ENCODE results near the gene TRIP11.
"Not testable (repeated sequence)": the region's sequence is repeated elsewhere in the genome, so short reads cannot be mapped to it uniquely, and the experiment has no call there.

The TRIP11 gene

DNA sequence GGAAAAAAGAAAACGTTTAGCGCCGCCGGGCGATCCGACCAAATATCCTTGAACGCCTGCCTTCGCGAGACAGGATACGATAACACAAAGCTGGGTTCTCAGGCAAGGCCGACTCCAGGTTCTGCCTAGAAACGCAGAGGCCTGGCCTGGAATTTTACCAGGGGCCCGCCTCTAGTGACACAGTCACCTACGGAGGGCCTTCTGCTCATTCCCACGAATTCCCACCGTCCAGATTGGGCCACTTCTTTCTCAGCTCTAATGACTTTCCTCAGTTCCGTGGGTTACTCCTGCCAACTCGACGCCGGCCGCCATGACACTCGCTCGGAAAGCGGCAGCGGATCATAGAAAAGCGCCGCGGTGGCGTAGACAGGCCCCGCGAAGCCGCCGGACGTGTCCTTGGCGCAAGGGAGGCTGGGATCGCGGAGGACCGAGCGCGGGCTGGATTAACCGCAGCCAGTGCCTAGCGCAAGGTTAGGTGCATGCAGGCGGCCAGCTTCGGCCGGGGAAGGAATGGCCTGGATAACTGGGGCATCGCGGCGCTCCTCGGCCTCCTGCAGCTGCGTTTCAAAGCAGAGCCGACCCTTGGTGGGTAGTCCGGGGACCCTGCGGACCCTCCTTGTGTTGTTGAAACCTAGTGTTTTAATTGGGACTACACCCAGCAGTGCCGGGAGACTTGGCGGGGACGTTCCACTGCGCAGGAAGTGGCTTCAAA, at the start of gene TRIP11:
TRIP11 (minus strand) TSS at position 341 of the 712 bp plus-strand sequence. CDS start 374 bp downstream, outside the sequence.
- peak; percentile 89 to 90 for DNase-seq (ENCODE audit: low read depth in 2 of 2)

DNA sequence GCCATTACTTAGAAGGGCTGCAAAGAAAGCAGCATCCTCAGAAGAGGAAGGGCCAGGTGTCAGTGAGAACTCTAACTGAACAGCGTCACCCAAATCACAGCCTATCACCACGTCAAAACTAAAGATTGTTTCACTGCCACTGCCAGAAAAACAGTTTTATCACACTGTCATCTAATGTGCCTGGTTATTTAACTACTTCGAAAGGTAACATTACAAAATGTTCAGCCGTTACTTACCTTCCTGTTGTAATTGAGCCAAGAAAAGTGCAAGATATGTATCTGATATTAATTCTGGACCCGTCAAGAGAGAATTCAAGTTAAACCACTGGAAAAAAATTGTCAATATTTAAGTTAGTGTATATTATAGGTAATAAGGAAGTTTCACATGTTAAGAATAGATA, 48.6 kb upstream of the TRIP11 start:
- DNase-seq (ENCODE audit: low read depth in 2 of 2): no peak

DNA sequence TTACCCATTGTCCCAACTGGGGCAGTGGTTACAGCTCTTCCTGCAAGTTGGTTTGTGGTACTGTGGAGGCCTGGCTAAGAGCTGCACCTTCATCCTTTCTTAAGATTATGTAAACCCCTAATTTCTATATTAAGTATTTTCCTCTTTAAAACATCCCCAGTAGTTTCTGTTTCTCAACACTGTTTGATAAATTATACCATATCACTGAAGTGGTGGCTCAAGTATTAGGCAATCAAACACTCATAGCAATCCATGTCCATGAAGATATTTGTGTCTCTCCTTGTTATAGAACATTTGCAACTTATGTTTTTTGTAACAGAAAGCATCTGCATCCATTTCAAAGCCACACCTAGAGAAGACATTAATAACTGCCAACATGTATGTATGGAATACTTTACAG, 34.7 kb upstream of the TRIP11 start:
- no peak for DNase-seq (ENCODE audit: low read depth in 2 of 2)

DNA sequence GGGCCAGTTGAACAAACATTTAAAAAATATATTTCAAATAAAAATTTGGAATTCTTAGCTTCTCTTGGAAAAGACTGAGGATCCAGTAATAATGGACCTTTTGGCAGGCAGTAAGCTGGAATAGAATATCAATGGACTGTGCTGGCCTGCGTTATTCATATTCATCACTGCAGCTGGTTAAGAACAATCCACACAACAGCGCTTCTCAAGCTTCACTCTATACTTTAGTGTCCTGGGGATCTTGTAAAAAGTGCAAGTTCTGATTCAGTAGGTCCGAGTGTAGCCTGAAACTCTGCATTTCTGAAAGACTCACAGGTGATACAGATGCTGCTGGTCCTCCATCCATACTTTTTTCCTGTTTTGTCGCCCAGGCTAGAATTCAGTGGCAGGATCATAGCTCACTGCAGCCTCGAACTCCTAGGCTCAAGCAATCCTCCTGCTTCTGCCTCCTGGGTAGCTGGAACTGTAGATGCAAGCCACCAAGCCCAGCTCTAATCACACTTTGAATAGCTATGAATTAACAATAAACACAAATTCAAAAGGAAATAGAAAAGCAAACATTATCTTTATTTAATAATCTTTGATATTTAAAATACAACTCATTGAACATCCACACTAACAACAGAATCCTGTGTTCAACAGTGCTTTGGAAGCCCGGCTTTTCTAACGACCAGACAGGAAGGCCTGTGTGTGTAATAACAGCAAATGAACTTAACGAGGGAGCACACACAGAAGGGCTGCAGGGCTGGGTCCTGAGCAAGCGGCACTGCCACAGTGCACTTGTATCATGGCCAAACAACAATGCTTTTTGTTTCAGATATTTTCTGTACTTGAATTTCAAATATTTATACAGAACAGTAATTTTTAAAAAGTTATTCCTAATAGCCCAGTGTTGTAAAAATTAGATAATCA, 18.4 kb upstream of the TRIP11 start:
- DNase-seq (ENCODE audit: low read depth in 2 of 2): no peak

DNA sequence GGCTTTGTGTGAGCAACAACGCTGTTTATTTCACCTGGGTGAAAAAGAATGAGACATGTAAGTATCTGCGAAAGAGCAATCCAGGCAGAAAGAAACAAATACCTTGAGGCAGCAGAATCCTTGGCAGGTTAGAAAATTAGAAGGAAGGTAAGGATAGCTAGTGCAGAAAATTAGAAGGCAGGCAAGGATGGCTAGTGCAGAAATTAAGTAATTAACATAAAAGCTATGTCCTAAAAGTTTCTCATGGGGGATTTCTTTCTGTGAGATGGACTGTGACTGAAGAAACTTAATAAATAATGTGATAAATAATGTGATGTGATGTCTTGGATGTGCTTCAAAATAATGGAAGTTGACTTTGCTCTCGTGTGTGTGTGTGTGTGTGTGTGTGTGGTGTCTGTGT, 9.9 kb upstream of the TRIP11 start:
- DNase-seq (ENCODE audit: low read depth in 2 of 2): no peak

DNA sequence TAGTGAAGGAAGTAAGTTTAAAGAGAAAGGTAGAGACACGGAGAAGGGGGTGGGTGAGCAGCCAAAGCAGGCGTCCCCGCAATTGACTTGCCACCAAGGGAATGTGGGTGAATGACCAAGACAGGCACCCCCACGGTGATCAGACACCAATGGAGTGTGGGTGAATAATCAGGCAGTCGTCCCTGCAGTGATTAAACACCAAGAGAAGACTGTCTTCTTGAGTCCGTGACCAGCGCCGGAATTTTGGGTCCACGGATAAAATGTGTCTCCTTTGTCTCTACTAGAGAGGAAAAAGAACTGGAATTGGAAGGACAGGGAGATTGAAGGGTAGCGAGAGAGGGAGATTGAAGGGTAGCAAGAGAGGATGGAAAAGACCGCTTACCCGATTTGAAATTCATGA, 9.4 kb upstream of the TRIP11 start:
- not testable (repeated sequence) for DNase-seq (ENCODE audit: low read depth in 2 of 2)

DNA sequence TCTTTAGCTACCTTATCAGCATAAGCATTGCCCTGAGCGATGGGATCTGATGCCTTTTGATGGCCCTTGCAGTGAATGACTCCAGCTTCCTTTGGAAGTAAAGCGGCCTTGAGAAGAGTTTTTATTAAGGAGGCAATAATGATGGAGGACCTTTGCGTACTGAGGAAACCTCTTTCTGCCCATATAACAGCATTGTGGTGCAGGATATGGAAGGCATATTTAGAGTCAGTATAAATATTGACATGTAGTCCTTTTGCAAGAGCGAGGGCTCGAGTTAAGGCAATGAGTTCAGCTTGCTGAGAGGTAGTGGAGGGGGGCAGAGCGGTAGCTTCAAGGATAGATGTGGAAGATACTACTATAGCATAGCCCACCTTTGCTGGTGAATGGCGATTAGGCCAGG, 6.0 kb upstream of the TRIP11 start:
- not testable (repeated sequence) for DNase-seq (ENCODE audit: low read depth in 2 of 2)

DNA sequence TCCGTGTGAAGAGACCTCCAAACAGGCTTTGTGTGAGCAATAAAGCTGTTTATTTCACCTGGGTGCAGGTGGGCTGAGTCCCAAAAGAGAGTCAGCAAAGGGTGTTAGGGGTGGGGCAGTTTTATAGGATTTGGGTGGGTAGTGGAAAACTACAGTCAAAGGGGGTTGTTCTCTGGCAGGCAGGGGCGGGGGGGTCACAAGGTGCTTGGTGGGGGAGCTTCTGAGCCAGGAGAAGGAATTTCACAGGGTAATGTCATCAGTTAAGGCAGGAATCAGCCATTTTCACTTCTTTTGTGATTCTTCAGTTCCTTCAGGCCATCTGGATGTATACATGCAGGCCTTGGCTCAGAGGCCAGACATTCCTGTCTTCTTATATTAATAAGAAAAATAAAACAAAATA, 1.9 kb upstream of the TRIP11 start:
- not testable (repeated sequence) for DNase-seq (ENCODE audit: low read depth in 2 of 2)

DNA sequence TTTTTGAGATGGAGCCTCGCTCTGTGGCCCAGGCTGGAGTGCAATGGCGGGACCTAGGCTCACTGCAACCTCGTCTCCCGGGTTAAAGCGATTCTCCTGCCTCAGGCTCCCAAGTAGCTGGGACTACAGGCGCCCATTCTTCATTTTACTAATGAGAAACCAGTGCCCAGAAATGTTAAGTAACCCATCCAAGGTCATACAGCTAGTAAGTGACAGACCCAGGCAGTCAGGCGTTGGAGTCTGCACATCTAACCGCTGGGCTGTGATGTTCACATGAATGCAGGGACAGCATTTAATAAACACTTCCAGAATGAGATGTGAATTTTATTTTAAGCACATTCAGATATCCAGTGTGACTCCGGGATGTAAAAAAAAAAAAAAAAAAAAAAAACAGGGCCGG, 1.3 kb upstream of the TRIP11 start:
- no peak for DNase-seq (ENCODE audit: low read depth in 2 of 2)

DNA sequence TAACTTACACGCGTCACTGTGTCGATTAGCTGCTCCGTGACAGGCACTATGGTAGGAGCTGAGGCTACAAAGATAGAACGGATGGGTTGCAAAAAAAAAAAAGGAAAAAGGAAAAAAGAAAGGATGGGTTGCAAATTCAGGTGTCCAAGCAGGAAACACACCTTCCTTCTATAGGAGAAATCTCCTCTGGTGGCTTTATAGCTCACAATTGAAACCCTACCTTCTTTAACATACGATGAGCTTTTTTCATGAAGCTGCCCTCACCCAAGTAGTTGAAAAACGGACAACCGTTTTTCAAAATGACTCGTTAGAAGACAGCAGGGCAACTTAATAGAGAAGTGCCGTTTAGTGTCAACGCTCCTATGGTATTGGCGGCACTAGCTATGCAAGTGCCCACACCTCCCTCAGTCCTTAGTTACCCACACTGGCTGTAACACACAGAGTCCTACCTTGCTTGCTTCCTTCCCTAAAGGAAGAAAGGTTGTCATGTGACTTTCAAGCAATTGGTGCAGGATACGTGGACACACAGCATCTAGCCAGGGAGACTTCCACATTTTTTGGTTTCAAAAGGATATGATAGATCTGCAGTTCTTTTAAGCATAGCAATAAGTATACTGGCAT, 682 bp upstream of the TRIP11 start:
- DNase-seq (ENCODE audit: low read depth in 2 of 2): no peak

DNA sequence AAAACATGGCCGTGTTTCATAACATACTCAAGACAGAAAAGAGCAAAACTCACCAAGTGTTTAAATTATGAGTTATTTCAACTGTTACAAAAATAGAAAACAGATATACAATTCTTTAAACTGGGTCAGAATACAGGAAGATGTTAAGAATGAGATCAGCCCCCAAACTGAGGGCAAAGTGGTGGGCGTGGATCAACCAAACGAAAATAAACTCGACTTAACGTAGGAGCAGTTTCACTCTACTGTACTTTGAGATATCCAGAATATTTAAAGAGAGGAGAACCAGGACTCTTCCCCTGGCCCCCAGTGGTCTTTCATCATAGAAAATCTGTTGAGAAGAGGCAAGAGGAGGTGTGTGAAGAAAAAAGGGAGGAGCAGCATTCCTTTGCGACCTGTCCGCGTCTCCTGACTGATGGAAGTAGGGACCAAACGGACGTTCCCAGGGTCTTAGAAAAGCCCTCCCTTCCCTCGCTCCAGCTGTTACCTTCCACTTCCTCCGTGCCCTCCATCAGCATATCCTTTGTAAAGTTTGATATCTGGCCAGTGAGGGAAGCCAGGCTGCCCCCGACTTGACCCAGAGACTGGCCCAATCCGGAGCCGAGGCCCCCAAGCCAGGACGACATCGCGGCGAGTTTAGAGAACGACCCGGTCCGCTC, 668 bp downstream of the TRIP11 start:
- DNase-seq (ENCODE audit: low read depth in 2 of 2): no peak

DNA sequence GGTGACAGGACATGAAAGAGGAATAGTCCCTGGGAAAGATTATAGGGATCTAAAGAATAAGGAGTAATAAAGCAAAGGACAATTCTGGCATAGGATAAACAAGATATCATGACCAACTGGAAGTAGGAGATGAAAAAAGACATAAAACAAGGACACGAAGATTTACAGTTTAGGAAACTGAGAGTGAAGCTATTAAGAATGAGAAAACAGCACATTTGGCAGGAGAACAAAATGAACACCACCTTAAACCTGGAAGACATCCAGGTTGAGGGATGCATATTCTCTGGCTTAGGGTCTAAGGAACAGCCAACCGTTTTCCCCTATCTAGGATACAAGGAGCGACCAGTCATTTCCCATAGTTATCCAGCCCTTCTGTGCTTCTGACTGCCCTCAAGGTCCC, 1.9 kb downstream of the TRIP11 start:
- DNase-seq (ENCODE audit: low read depth in 2 of 2): no peak

DNA sequence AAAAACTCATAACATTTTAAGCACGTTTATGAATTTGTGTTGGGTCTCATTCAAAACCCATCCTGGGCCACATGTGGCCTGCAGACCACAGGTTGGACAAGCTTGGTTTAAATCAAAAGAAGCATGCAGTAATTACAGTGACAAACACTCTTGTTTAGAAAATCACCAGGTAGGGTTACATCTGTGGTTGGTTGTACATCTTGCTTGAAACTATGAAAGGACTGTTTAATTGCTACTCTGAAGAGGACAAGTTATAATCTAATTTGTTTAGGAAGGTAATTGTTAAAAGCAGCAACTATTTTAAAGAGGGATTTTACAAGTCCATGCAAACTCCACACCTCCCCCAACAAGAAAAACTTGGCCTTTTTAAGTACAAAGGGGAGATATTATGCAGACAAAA, 4.0 kb downstream of the TRIP11 start:
- no peak for DNase-seq (ENCODE audit: low read depth in 2 of 2)

DNA sequence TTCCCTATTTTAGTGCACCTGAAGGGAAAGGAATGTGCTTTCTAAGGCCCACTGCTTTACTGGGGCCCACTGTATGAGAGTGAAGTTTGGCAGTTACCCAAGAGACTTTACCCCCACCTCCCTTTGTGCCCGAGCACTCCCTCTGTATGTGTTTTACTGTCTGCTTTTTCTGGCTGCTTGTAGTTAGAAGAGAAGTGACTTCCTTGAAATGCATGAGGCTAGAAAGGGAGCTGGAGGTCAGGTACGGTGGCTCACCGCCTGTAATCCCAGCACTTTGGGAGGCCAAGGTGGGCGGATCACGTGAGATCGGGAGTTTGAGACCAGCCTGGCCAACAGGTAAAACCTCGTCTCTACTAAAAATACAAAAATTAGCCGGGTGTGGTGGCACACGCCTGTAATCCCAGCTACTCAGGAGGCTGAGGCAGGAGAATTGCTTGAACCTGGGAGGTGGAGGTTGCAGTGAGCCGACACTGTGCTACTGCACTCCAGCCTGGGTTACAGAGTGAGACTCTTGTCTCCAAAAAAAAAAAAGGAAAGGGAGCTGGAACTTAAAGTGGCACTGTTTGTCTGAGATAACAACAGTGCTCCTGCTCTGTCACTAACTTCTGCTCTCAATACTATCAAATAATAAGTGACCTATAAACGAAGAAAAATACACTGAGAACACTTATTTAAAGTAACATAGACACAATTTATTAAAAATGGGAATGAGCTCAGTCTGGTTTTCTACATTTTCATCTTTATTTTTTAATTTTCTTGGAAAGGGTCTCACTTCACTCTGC, 5.8 kb downstream of the TRIP11 start:
- DNase-seq (ENCODE audit: low read depth in 2 of 2): no peak

DNA sequence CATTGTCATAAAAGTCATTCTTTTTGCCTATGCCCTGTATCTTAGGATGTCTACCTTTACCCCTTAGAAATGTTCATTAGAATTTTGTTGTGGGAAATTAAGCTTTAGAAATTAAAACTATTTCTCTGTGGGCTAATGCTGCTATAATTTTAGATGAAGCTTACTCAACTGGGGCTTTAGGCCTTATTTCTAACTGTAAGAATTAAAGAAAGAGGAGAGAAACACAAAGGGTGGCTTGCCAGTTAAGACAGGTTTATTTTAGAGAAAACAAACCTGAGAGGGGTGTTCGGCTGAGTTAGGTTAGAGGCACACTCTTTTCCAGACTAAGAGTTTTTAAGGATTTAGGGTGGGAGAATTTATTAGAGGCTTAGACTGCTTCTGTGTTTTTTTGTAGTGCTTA, 6.4 kb downstream of the TRIP11 start:
- DNase-seq (ENCODE audit: low read depth in 2 of 2): no peak

DNA sequence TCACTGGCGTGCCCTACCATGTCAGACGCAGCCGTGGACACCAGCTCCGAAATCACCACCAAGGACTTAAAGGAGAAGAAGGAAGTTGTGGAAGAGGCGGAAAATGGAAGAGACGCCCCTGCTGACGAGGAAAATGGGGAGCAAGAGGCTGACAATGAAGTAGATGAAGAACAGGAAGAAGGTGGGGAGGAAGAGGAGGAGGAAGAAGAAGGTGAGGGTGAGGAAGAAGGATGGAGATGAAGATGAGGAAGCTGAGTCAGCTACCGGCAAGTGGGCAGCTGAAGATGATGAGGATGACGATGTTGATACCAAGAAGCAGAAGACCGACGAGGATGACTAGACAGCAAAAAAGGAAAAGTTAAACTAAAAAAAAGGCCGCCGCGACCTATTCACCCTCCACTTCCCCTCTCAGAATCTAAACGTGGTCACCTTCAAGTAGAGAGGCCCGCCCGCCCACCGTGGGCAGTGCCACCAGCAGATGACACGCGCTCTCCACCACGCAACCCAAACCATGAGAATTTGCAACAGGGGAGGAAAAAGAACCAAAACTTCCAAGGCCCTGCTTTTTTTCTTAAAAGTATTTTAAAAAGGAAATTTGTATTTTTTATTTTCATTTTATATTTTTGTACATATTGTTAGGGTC, 13.2 kb downstream of the TRIP11 start:
- DNase-seq (ENCODE audit: low read depth in 2 of 2): no peak

DNA sequence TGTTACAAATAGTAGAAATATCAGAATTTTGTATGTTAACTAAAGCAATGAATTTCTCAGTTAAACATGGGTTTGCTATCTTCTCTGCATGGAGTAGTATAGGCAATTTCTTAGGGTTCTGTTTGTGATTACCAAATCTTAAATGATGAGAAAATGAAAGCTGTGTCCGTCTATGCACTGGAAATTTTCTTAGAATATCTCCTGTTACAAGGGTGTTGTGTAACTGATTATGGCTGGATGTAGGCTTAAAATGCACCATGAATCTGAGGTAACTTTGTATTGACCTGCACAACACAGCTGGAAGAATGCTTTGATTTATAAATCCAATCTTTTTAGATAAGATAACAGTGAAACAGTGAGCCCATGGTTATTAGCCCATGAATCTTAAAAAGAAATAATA, 17.8 kb downstream of the TRIP11 start:
- no peak for DNase-seq (ENCODE audit: low read depth in 2 of 2)

DNA sequence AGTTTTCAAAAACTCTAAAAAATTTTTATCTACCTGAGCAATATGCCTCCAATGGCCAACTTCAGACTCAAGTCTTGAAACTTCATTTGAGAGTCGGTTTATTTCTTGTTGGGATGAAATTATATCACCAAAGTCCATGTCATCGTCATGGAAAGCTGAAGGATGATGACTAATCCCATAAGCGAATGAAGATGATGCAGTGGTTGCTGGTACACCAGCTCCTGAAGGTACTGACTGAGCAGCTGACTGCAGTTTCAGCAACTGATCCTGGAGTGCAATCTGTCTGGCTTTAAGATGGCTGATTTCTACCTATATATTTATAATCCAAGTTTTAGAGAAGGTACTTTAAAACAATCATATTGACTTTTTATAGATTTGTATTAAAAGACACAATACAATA, 18.3 kb downstream of the TRIP11 start:
- DNase-seq (ENCODE audit: low read depth in 2 of 2): no peak

DNA sequence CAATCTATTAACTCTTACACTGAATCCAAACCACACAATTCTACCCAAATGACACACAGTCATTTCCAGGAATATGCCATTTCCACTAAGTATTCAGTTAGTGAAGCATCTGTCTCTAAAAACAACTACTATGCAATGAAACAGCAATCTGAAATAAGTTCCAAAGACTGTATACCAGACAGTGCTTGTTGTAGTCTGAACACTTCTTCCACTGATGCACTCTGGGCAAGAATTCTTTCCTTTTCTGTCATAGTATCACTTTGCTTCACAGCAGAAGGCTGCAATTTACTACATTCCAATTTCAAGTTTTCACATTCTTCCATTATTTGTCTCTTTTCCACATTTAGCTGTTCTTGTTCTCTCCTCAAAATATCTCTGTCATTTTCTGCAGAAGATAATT, 25.8 kb downstream of the TRIP11 start:
- no peak for DNase-seq (ENCODE audit: low read depth in 2 of 2)

DNA sequence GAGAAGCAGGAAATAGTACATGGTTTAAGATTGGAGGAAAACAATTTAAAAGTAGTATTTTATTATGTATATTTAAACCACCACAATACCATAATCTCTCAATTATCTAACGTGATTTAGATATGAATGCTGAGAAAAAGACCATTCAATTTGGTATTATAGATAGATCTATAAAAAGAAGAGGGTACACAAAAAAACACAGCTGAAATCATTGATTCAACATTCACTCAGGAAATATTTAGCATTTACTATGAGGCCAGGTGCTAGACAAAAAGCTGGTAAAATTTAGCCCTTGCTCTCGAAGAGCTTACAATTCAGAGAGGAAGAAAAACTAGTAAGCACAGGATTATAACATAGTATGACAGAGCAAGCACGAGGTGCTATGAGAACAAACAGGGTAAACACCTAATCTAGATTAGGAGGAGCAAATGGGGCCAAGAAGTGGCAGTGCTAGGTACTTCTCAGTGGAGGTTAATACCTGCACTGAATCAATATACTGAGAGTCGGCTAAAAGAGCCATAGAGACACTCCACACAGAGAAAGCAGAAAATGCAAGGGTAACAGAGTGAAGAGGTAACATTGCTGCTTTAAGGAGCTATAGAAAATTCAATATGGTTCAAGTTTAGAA, 27.6 kb downstream of the TRIP11 start:
- no peak for DNase-seq (ENCODE audit: low read depth in 2 of 2)

All from activated CD8-positive, alpha-beta memory T cell treated with anti-CD3 and anti-CD28 coated beads for 4 hours (primary cell).